K562 (cell line): Measurements from ENCODE around the gene ING4. TPM values are rescaled to one million over a fixed set of nuclear protein-coding genes. Genes with fewer than 3 reads are reported as not detected.
A peak's percentile ranks its signal among the peaks of the same experiment; 100 is the strongest.

Experiments
- BCOR ChIP-seq: fragments of 450-650 bp; IDR thresholded peaks from 2 replicates; pipeline ENCODE4 v1.6.1; 2016
- HCFC1 ChIP-seq: IDR thresholded peaks from 2 replicates; pipeline ENCODE4 v1.6.1; 2012; ENCODE audit warnings: low read depth, low read length, improper control_type of control experiment
- MAFF ChIP-seq: IDR thresholded peaks from 2 replicates; pipeline ENCODE4 v1.6.1; 2012; ENCODE audit warnings: low read length, improper control_type of control experiment
- NR1H2 ChIP-seq: sonication (generic); formaldehyde crosslinking; IDR thresholded peaks from 2 replicates; pipeline ENCODE4 v1.4.0; 2020; ENCODE audit warnings: mild to moderate bottlenecking, missing genetic modification reagents
- RHOXF2B ChIP-seq: fragments of 250-450 bp; sonication (Bioruptor Pico); conservative IDR thresholded peaks from 2 replicates; pipeline ENCODE4 v1.5.1; 2021
- SIN3A ChIP-seq, 2 experiments: fragments of 150-350 bp in 1 of 2; IDR thresholded peaks; 2 replicates each; pipeline ENCODE4 v1.6.1; 2011 to 2016; ENCODE audit warnings: borderline replicate concordance in 2 of 2, low read depth in 2 of 2, low read length in 2 of 2, mild to moderate bottlenecking in 2 of 2, moderate library complexity in 2 of 2; ENCODE audit not compliant: control insufficient read depth in 1 of 2
- TARDBP ChIP-seq: fragments of 450-650 bp; IDR thresholded peaks from 2 replicates; pipeline ENCODE4 v1.6.1; 2016
- TBL1XR1 ChIP-seq, 2 experiments: IDR thresholded peaks; 2 replicates each; pipeline ENCODE4 v1.6.1; 2012; ENCODE audit warnings: improper control_type of control experiment in 2 of 2, low read length in 2 of 2, mild to moderate bottlenecking in 1 of 2
- TEAD1 ChIP-seq, 2 experiments: fragments of 450-650 bp in 1 of 2; sonication (generic) in 1 of 2; formaldehyde crosslinking; IDR thresholded peaks; 2 replicates each; pipeline versions ENCODE4 v1.4.0 to v1.8.0; 2020 to 2022; ENCODE audit warnings: mild to moderate bottlenecking in 2 of 2, missing genetic modification reagents in 1 of 2
- TEAD4 ChIP-seq, 2 experiments: sonication (generic) in 1 of 2; formaldehyde crosslinking in 1 of 2; IDR thresholded peaks; 2 replicates each; pipeline versions ENCODE4 v1.6.1 to v1.8.0; 2012 to 2022; ENCODE audit warnings: borderline replicate concordance in 1 of 2, inconsistent platforms in 1 of 2, low read length in 1 of 2, mild to moderate bottlenecking in 1 of 2, missing genetic modification reagents in 1 of 2
- ZNF324 ChIP-seq: fragments of 250-450 bp; sonication (Bioruptor Pico); IDR thresholded peaks from 2 replicates; pipeline ENCODE4 v1.4.0; 2020; ENCODE audit warnings: mild to moderate bottlenecking
- ZNF347 ChIP-seq: fragments of 450-650 bp; formaldehyde crosslinking; IDR thresholded peaks from 2 replicates; pipeline ENCODE4 v1.4.0; 2020; ENCODE audit warnings: low read depth, mild to moderate bottlenecking, moderate library complexity
- ZNF436 ChIP-seq: fragments of 250-450, 450-650 bp; sonication (Bioruptor Pico); formaldehyde crosslinking; IDR thresholded peaks from 2 replicates; pipeline ENCODE4 v1.7.0; 2020; ENCODE audit warnings: mild to moderate bottlenecking
- ZNF717 ChIP-seq: fragments of 250-450 bp; sonication (Bioruptor Pico); IDR thresholded peaks from 2 replicates; pipeline ENCODE4 v1.5.0; 2021
- polyA plus RNA-seq, 8 experiments: library from polyadenylated mRNA; depleted of rRNA in 4 of 8; stranded (reverse) in 5 of 8; unstranded in 3 of 8; fragments of >200 nt; fragmentation: Nextera tagmentation in 2 of 8; fragmentation: Illumina TruSeq in 1 of 8; extraction: Ambion mirVana in 2 of 8; extraction: Trizol in 1 of 8; gene quantifications; 2 replicates each; pipeline versions ENCODE4 v1.2.1 to v1.2.3, GENCODE V29; 2011 to 2014; ENCODE audit warnings: inconsistent platforms in 1 of 8, missing spikeins in 1 of 8
- total RNA-seq, 7 experiments: library from RNA; depleted of rRNA in 6 of 7; stranded (reverse); fragments of >200 nt in 6 of 7; fragmentation: Illumina TruSeq in 2 of 7; extraction: Trizol in 2 of 7; gene quantifications; 2 replicates each; pipeline versions ENCODE4 v1.2.1 to v1.2.3, GENCODE V29; 2011 to 2021; ENCODE audit warnings: low replicate concordance in 1 of 7
- TF ChIP-seq, protein P1 (sequence below), 2 experiments: fragments of 450-650 bp; IDR thresholded peaks; 2 replicates each; pipeline ENCODE4 v1.6.1; 2016
- TF ChIP-seq, protein P2 (sequence below): fragments of 250-450 bp; sonication (Bioruptor Pico); IDR thresholded peaks from 2 replicates; pipeline ENCODE4 v1.4.0; 2020
- TF ChIP-seq, protein P3 (sequence below): sonication (generic); formaldehyde crosslinking; IDR thresholded peaks from 2 replicates; pipeline ENCODE4 v1.8.1; 2022; ENCODE audit warnings: missing genetic modification reagents
- TF ChIP-seq, protein P4 (sequence below): sonication (generic); formaldehyde crosslinking; IDR thresholded peaks from 2 replicates; pipeline ENCODE4 v1.8.1; 2023; ENCODE audit warnings: missing genetic modification reagents, mild to moderate bottlenecking, borderline replicate concordance

Gene ING4
- total and polyA plus RNA-seq, 9 of the 15 experiments (the other 6 are each of a cell fraction or from before 2014, with no cell fraction given), result 6.6 to 30.2 (median 15.7) TPM

DNA sequence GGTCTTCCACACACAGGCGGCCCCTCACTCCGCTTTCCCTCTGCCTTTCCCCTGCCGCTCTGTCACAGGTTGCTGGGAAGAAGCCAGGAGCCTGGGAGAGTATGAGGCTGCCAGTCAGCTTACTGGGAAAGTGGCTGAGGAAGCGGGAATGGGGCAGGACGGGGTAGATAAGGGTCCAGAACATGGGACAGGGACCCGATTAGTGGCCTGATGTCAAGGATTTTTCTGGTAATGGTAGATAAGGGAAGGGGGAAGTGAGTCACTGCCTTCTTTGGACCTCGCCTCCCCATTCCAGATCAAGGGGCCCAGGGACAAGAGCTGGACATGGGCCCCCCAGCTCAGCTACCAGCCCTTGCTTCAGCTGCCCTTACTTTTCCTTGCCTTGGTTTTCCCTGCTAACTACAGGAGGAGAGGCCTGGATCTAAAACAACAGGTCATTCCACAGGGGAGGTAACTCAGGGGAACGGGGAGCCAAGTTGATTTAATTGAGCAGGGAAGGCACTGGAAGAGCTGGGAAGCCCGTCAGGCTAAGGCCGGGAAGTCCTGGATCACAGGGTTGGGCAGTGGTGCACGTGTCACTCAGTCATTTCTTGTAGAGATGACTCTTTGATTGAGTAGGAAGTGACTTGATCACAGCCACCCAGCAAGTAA is 23.6 kb downstream of the ING4 start (continued):
- TF ChIP-seq SIN3A (IDR thresholded peaks at IDR 0.05; ENCODE audit: borderline replicate concordance in 2 of 2, control insufficient read depth in 1 of 2, low read depth in 2 of 2, low read length in 2 of 2) (no peak), TBL1XR1 (IDR thresholded peaks at IDR 0.05; ENCODE audit: low read length in 2 of 2) (peak; percentile 22 to 54; a peak in 1 of 4 replicates), ZNF717 (CRISPR knock-in tag) (no peak), ZNF347 (CRISPR knock-in tag) (no peak), TEAD1 (CRISPR knock-in tag; IDR thresholded peaks at IDR 0.05) (0 out of 4 replicates have a peak, but pooled peaks of 1 of the 2 experiments have one; percentile 39), NR1H2 (CRISPR knock-in tag) (no peak), MAFF (no peak), BCOR (no peak), ZNF324 (no peak), TARDBP (peak; percentile 80; the same call in 1 of the 2 replicates), RHOXF2B (CRISPR knock-in tag) (no peak), TEAD4 (IDR thresholded peaks at IDR 0.05; ENCODE audit: low read length) (peak; percentile 92), TEAD4 (CRISPR knock-in tag; IDR thresholded peaks at IDR 0.05; ENCODE audit: borderline replicate concordance) (no peak), ZNF436 (CRISPR knock-in tag) (no peak), HCFC1 (no peak)
- TF ChIP-seq, protein P1, sequence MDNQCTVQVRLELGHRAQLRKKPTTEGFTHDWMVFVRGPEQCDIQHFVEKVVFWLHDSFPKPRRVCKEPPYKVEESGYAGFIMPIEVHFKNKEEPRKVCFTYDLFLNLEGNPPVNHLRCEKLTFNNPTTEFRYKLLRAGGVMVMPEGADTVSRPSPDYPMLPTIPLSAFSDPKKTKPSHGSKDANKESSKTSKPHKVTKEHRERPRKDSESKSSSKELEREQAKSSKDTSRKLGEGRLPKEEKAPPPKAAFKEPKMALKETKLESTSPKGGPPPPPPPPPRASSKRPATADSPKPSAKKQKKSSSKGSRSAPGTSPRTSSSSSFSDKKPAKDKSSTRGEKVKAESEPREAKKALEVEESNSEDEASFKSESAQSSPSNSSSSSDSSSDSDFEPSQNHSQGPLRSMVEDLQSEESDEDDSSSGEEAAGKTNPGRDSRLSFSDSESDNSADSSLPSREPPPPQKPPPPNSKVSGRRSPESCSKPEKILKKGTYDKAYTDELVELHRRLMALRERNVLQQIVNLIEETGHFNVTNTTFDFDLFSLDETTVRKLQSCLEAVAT (IDR thresholded peaks at IDR 0.05), result 0 out of 4 replicates have a peak, but pooled peaks of 1 of the 2 experiments have one; percentile 40
- TF ChIP-seq, protein P2, sequence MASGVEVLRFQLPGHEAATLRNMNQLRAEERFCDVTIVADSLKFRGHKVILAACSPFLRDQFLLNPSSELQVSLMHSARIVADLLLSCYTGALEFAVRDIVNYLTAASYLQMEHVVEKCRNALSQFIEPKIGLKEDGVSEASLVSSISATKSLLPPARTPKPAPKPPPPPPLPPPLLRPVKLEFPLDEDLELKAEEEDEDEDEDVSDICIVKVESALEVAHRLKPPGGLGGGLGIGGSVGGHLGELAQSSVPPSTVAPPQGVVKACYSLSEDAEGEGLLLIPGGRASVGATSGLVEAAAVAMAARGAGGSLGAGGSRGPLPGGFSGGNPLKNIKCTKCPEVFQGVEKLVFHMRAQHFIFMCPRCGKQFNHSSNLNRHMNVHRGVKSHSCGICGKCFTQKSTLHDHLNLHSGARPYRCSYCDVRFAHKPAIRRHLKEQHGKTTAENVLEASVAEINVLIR (CRISPR knock-in tag), result no peak
- TF ChIP-seq, protein P3, sequence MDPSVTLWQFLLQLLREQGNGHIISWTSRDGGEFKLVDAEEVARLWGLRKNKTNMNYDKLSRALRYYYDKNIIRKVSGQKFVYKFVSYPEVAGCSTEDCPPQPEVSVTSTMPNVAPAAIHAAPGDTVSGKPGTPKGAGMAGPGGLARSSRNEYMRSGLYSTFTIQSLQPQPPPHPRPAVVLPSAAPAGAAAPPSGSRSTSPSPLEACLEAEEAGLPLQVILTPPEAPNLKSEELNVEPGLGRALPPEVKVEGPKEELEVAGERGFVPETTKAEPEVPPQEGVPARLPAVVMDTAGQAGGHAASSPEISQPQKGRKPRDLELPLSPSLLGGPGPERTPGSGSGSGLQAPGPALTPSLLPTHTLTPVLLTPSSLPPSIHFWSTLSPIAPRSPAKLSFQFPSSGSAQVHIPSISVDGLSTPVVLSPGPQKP (CRISPR knock-in tag), result no peak
- TF ChIP-seq, protein P4, sequence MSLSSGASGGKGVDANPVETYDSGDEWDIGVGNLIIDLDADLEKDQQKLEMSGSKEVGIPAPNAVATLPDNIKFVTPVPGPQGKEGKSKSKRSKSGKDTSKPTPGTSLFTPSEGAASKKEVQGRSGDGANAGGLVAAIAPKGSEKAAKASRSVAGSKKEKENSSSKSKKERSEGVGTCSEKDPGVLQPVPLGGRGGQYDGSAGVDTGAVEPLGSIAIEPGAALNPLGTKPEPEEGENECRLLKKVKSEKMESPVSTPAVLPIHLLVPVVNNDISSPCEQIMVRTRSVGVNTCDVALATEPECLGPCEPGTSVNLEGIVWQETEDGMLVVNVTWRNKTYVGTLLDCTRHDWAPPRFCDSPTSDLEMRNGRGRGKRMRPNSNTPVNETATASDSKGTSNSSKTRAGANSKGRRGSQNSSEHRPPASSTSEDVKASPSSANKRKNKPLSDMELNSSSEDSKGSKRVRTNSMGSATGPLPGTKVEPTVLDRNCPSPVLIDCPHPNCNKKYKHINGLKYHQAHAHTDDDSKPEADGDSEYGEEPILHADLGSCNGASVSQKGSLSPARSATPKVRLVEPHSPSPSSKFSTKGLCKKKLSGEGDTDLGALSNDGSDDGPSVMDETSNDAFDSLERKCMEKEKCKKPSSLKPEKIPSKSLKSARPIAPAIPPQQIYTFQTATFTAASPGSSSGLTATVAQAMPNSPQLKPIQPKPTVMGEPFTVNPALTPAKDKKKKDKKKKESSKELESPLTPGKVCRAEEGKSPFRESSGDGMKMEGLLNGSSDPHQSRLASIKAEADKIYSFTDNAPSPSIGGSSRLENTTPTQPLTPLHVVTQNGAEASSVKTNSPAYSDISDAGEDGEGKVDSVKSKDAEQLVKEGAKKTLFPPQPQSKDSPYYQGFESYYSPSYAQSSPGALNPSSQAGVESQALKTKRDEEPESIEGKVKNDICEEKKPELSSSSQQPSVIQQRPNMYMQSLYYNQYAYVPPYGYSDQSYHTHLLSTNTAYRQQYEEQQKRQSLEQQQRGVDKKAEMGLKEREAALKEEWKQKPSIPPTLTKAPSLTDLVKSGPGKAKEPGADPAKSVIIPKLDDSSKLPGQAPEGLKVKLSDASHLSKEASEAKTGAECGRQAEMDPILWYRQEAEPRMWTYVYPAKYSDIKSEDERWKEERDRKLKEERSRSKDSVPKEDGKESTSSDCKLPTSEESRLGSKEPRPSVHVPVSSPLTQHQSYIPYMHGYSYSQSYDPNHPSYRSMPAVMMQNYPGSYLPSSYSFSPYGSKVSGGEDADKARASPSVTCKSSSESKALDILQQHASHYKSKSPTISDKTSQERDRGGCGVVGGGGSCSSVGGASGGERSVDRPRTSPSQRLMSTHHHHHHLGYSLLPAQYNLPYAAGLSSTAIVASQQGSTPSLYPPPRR, result no peak
